IMR-90 (cell line): Measurements from ENCODE around the gene ADAMTS17. TPM values are rescaled to one million over a fixed set of nuclear protein-coding genes. Genes with fewer than 3 reads are reported as not detected.

Experiments used
- ATAC-seq: fragments of 200-7000 bp; cut with Tn5 transposase; 2 replicates; pipeline ENCODE4 v1.9.1; 2020; ENCODE audit warnings: low read depth, mild to moderate bottlenecking, moderate library complexity
- BruUV-seq: library from RNA; stranded (reverse); fragments of 400-500 nt; replicated peaks from 2 replicates; lab custom pipeline; 2021; lab: Mats Ljungman, UMichigan
- CTCF ChIA-PET: fragments of 300-600 bp; formaldehyde crosslinking; extraction: SDS; loops from one replicate; lab custom pipeline; 2021; ENCODE audit warnings: antibody characterized with exemption; lab: Yijun Ruan, JAX
- POLR2A ChIA-PET: fragments of 300-600 bp; sonication (Branson Sonifier 250); formaldehyde crosslinking; loops from one replicate; lab custom pipeline; 2022; ENCODE audit warnings: antibody characterized with exemption; ENCODE audit not compliant: unreplicated experiment; lab: Charles Lee
- DNase-seq: peaks from one replicate; pipeline ENCODE4 v3.0.0; 2013
- H2AFZ ChIP-seq: replicated peaks from 2 replicates; pipeline ENCODE3; 2013; ENCODE audit warnings: low read length, mild to moderate bottlenecking; ENCODE audit not compliant: poor library complexity
- H2AK5ac ChIP-seq: 2 replicates; pipeline ENCODE4 v1.6.1; 2013; ENCODE audit warnings: low read depth, low read length, inconsistent platforms
- H2AK9ac ChIP-seq: replicated peaks from 2 replicates; pipeline ENCODE3; 2013; ENCODE audit warnings: mild to moderate bottlenecking, low read depth, low read length, moderate library complexity; ENCODE audit not compliant: poor library complexity
- H2BK120ac ChIP-seq: 2 replicates; pipeline ENCODE4 v1.6.1; 2013; ENCODE audit warnings: low read depth, low read length, inconsistent platforms
- H2BK15ac ChIP-seq: 3 replicates; pipeline ENCODE4 v1.6.1; 2013; ENCODE audit warnings: low read depth, low read length, inconsistent platforms
- H2BK20ac ChIP-seq: 2 replicates; pipeline ENCODE4 v1.6.1; 2013; ENCODE audit warnings: low read depth, mild to moderate bottlenecking, inconsistent platforms, low read length, moderate library complexity
- H2BK5ac ChIP-seq: 2 replicates; pipeline ENCODE4 v1.6.1; 2013; ENCODE audit warnings: mild to moderate bottlenecking, low read depth, low read length, inconsistent platforms; ENCODE audit not compliant: poor library complexity, severe bottlenecking
- H3K14ac ChIP-seq: replicated peaks from 2 replicates; pipeline ENCODE4 v1.6.1; 2013; ENCODE audit warnings: low read depth, low read length, inconsistent platforms
- H3K18ac ChIP-seq: 2 replicates; pipeline ENCODE4 v1.6.1; 2013; ENCODE audit warnings: low read depth, low read length, control low read depth
- H3K23ac ChIP-seq: 2 replicates; pipeline ENCODE4 v1.6.1; 2013; ENCODE audit warnings: low read depth, low read length, inconsistent platforms
- H3K27ac ChIP-seq: 2 replicates; pipeline ENCODE4 v1.5.1; 2013; ENCODE audit warnings: mild to moderate bottlenecking, control low read depth, low read length; ENCODE audit not compliant: insufficient read depth
- H3K27me3 ChIP-seq: 2 replicates; pipeline ENCODE4 v1.6.1; 2013; ENCODE audit warnings: low read length; ENCODE audit not compliant: control insufficient read depth, insufficient read depth
- H3K36me3 ChIP-seq: 2 replicates; pipeline ENCODE4 v1.6.1; 2013; ENCODE audit warnings: low read length, mixed read lengths; ENCODE audit not compliant: control insufficient read depth, insufficient read depth
- H3K4ac ChIP-seq: 2 replicates; pipeline ENCODE4 v1.6.1; 2013; ENCODE audit warnings: low read depth, low read length, inconsistent platforms
- H3K4me1 ChIP-seq: 2 replicates; pipeline ENCODE4 v1.6.1; 2013; ENCODE audit warnings: low read length, mixed read lengths; ENCODE audit not compliant: control insufficient read depth, insufficient read depth
- H3K4me2 ChIP-seq: 2 replicates; pipeline ENCODE4 v1.6.1; 2013; ENCODE audit warnings: low read depth, mild to moderate bottlenecking, control low read depth, low read length, moderate library complexity
- H3K4me3 ChIP-seq: 2 replicates; pipeline ENCODE4 v1.5.1; 2013; ENCODE audit warnings: low read depth, mild to moderate bottlenecking, control low read depth, low read length, moderate library complexity; ENCODE audit not compliant: insufficient read depth
- H3K56ac ChIP-seq: 2 replicates; pipeline ENCODE4 v1.6.1; 2013; ENCODE audit warnings: low read length, inconsistent platforms; ENCODE audit not compliant: insufficient read depth; ENCODE audit errors: extremely low read depth
- H3K79me1 ChIP-seq, 2 experiments: 2 replicates each; pipeline ENCODE4 v1.6.1; 2013; ENCODE audit warnings: low read length in 2 of 2, inconsistent platforms in 1 of 2, low read depth in 1 of 2
- H3K9ac ChIP-seq: 2 replicates; pipeline ENCODE4 v1.6.1; 2013; ENCODE audit warnings: low read depth, low read length, control low read depth
- H3K9me1 ChIP-seq: 2 replicates; pipeline ENCODE4 v1.6.1; 2013; ENCODE audit warnings: low read length, inconsistent platforms; ENCODE audit not compliant: insufficient read depth
- H3K9me3 ChIP-seq: 2 replicates; pipeline ENCODE4 v1.6.1; 2013; ENCODE audit warnings: low read length; ENCODE audit not compliant: control insufficient read depth, insufficient read depth
- H4K20me1 ChIP-seq: 2 replicates; pipeline ENCODE4 v1.6.1; 2013; ENCODE audit warnings: low read length, inconsistent platforms; ENCODE audit not compliant: insufficient read depth
- H4K5ac ChIP-seq: 2 replicates; pipeline ENCODE4 v1.6.1; 2013; ENCODE audit warnings: mild to moderate bottlenecking, low read depth, low read length, control low read depth
- H4K8ac ChIP-seq, 2 experiments: 2 replicates each; pipeline ENCODE4 v1.6.1; 2013; ENCODE audit warnings: low read depth in 2 of 2, low read length in 2 of 2, control low read depth in 1 of 2, inconsistent platforms in 1 of 2
- H4K91ac ChIP-seq: 2 replicates; pipeline ENCODE4 v1.6.1; 2013; ENCODE audit warnings: low read depth, low read length, inconsistent platforms; ENCODE audit not compliant: insufficient read depth
- FOS ChIP-seq: fragments of 150-350 bp; IDR thresholded peaks from 2 replicates; pipeline ENCODE4 v1.6.1; 2016; ENCODE audit warnings: low read depth, low read length
- MAZ ChIP-seq: IDR thresholded peaks from 2 replicates; pipeline ENCODE4 v1.6.1; 2012; ENCODE audit warnings: low read depth, mild to moderate bottlenecking, low read length, improper control_type of control experiment, moderate library complexity, borderline replicate concordance
- MXI1 ChIP-seq: IDR thresholded peaks from 2 replicates; pipeline ENCODE4 v1.6.1; 2012; ENCODE audit warnings: low read depth, mild to moderate bottlenecking, low read length, moderate library complexity, borderline replicate concordance
- SMC3 ChIP-seq: fragments of 150-350 bp; IDR thresholded peaks from 2 replicates; pipeline ENCODE4 v1.6.1; 2016; ENCODE audit warnings: low read depth, mild to moderate bottlenecking, antibody characterized with exemption, low read length, moderate library complexity
- WGBS, 2 experiments: methylation state at CpG; one replicate each; pipeline versions ENCODE4 v1.1.5 to v1.1.7; 2013; ENCODE audit warnings: missing lambda C conversion rate in 2 of 2; ENCODE audit not compliant: insufficient read length in 1 of 2; ENCODE audit errors: extremely low coverage in 2 of 2; 5-methylcytosine and 5-hydroxymethylcytosine counted together
- dilution Hi-C: fragments of 300-500 bp; cut with HindIII; formaldehyde crosslinking; loops from one replicate; pipeline ENCODE4 v1.14.3; 2018; ENCODE audit warnings: low sequenced_read_pairs; ENCODE audit not compliant: unreplicated experiment
- in situ Hi-C: fragments of 300-500 bp; cut with MboI; formaldehyde crosslinking; loops from 3 replicates; pipeline ENCODE4 v1.14.3; 2019; ENCODE audit warnings: low sequenced_read_pairs, inconsistent platforms, mixed read lengths
- intact Hi-C: fragments of 100-400 bp; cut with micrococcal nuclease; formaldehyde crosslinking; loops from 2 replicates; pipeline ENCODE4 v1.10.0; 2022
- polyA plus RNA-seq, 3 experiments: library from polyadenylated mRNA; depleted of rRNA; stranded (reverse); fragments of >200 nt; gene quantifications; 2 replicates each; pipeline ENCODE4 v1.2.3, GENCODE V29; 2012; ENCODE audit warnings: low replicate concordance in 1 of 3
- total RNA-seq: library from RNA; depleted of rRNA; stranded (reverse); fragments of >200 nt; gene quantifications from 2 replicates; pipeline ENCODE4 v1.2.3, GENCODE V29; 2012

Gene ADAMTS17
- total and polyA plus RNA-seq, 2 of the 4 experiments (the other 2 are of a cell fraction): 0.03 TPM; not detected in 1

DNA sequence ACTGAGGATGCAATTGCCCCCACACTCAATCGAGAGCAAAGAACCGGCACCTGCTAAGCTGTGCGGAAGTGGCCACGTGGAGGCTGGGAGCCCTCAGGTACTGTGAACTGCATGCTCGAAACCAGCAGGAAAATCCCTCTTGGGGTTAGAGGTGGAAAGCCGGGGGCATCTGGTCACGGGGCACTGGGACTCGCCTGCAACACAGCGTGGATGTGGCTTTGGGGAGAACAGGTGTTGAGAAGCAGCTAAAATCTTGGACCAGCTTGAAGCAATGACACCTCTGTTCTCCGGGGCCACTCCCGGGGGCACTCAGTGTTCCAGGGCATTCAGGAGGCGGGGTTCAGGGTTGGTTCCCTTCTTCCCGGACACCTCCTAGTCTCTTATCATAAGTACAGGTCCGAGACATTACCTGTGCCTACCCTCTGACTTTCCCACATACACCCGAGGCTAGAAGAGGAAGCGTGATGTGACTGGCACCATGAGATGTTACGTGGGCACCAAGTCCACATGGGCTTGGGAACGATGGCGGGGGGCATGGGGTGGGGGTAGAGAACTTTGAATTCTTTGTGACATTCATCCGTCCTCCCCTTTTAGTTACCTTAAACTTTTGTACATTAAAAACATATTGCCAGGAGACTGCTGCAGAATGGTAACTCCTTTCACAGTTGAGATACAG lies 172.0 kb downstream of the ADAMTS17 start:
- Histone ChIP-seq H3K9me1 (no peaks in the 10 kb centered on the region), H4K91ac (no peak overlapping the region), H3K27ac (no peak overlapping the region), H3K23ac (no peak overlapping the region), H3K79me1 (no peaks in the 10 kb centered on the region), H3K18ac (no peak overlapping the region), H2AFZ (no peak overlapping the region), H2BK15ac (no peak overlapping the region), H2BK120ac (no peak overlapping the region), H3K4me1 (no peaks in the 10 kb centered on the region), H3K14ac (no peak overlapping the region), H2BK20ac (no peak overlapping the region), H2BK5ac (no peak overlapping the region), H3K9me3 (peaks cover 30% of the 10 kb centered on the region), H4K20me1 (no peaks in the 10 kb centered on the region), H3K36me3 (no peaks in the 10 kb centered on the region), H3K4me2 (no peak overlapping the region), H2AK9ac (no peak overlapping the region), H3K9ac (no peak overlapping the region), H3K56ac (no peak overlapping the region), H4K5ac (no peak overlapping the region), H3K4me3 (no peak overlapping the region), H2AK5ac (no peak overlapping the region), H4K8ac (no peak overlapping the region), H3K27me3 (no peaks in the 10 kb centered on the region), H3K4ac (no peak overlapping the region)
- dilution Hi-C loops (no loop called here), intact Hi-C loops (no loop called here), in situ Hi-C loops (no loop called here)
- DNase-seq (no peak), ATAC-seq (no peak)
- WGBS, 2 experiments: 30% methylated on average over 2 of the region's 20 CpGs; no CpG with 5 or more reads in 1 of the 2 experiments
- TF ChIP-seq MXI1 (no peak), FOS (no peak), MAZ (no peak), SMC3 (no peak)
- ChIA-PET CTCF (no interaction called here), POLR2A (no interaction called here)
- BruUV-seq: no TSS peak
